ENCODE data around the gene CELF6. TPM values are rescaled to one million over a fixed set of nuclear protein-coding genes. Genes with fewer than 3 reads are reported as not detected.
A peak's percentile ranks its signal among the peaks of the same experiment; 100 is the strongest.
"Not testable (repeated sequence)": the region's sequence is repeated elsewhere in the genome, so short reads cannot be mapped to it uniquely, and the experiment has no call there.

CELF6 gene
- polyA plus RNA-seq, 1 experiment: 0.10 TPM

- DNase-seq (ENCODE audit: low read depth, low spot score): no peak
- TF ChIP-seq CTCF (IDR thresholded peaks at IDR 0.05; ENCODE audit: low read depth, low read length): no peak
- H3K27ac ChIP-seq (ENCODE audit: low read depth, low read length): no peak overlapping the region
- H3K27me3 ChIP-seq (ENCODE audit: control insufficient read depth, insufficient read depth, low read length): peaks cover 8% of the 10 kb centered on the region
- POLR2A ChIA-PET: no interaction called here
- no peak overlapping the region for H3K4me3 ChIP-seq (ENCODE audit: low read depth, low read length)
- no peaks in the 10 kb centered on the region for H3K9me3 ChIP-seq (ENCODE audit: control insufficient read depth, insufficient read depth, low read length)
- CTCF ChIA-PET: no interaction called here
Measured at GRCh38 chr15:72276326-72276700, 43.6 kb downstream of the CELF6 start.

DNA sequence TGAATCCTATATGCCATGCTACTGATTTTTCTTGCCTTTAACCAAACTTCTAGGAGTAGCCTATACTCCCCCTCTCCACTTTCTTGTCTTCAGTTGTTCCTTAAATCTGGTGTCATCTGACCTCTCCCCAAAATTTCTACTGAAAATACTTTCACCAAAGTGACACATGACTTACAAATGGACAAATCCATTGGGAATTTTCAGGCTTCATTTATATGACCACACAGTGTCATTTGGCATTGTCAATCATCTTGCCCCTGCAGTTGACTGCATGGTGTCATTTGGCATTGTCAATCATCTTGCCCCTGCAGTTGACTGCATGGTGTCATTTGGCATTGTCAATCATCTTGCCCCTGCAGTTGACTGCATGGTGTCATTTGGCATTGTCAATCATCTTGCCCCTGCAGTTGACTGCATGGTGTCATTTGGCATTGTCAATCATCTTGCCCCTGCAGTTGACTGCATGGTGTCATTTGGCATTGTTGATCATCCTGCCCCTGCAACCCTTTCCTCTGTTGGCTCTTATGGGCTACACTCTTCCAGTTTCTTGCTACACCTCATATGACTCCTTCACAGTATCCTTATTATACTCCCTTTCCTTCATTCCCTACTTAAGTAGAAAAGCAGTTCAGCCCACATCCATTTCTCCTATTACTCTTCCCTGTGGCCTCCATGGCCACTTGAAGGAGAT lies 44.2 kb downstream of the CELF6 start:
- DNase-seq (ENCODE audit: low read depth, low spot score); H3K27ac ChIP-seq (ENCODE audit: low read depth, low read length); H3K9me3 ChIP-seq (ENCODE audit: control insufficient read depth, insufficient read depth, low read length); H3K4me3 ChIP-seq (ENCODE audit: low read depth, low read length); H3K27me3 ChIP-seq (ENCODE audit: control insufficient read depth, insufficient read depth, low read length); CTCF ChIA-PET; POLR2A ChIA-PET: not testable (repeated sequence)

GRCh38 chr15:72272997-72273352 lies 47.0 kb downstream of the CELF6 start:
- DNase-seq (ENCODE audit: low read depth, low spot score): no peak
- H3K27ac ChIP-seq (ENCODE audit: low read depth, low read length): peak overlapping the region; percentile 43
- CTCF ChIA-PET: interaction anchor here (0.6 to 1.8 kb wide), 5 partner anchors 9 to 149 kb away, joined by 3 to 13 read pairs (median 4); no protein-coding TSS in a partner anchor
- POLR2A ChIA-PET: interaction anchor here (1.0 to 1.5 kb wide), 2 partner anchors 43 to 66 kb away, joined by 3 read pairs; no protein-coding TSS in a partner anchor
- H3K4me3 ChIP-seq (ENCODE audit: low read depth, low read length): peak overlapping the region; percentile 82
- no peaks in the 10 kb centered on the region for H3K9me3 ChIP-seq (ENCODE audit: control insufficient read depth, insufficient read depth, low read length)
- no peak for TF ChIP-seq CTCF (IDR thresholded peaks at IDR 0.05; ENCODE audit: low read depth, low read length)
- peaks cover 2% of the 10 kb centered on the region for H3K27me3 ChIP-seq (ENCODE audit: control insufficient read depth, insufficient read depth, low read length)

DNA sequence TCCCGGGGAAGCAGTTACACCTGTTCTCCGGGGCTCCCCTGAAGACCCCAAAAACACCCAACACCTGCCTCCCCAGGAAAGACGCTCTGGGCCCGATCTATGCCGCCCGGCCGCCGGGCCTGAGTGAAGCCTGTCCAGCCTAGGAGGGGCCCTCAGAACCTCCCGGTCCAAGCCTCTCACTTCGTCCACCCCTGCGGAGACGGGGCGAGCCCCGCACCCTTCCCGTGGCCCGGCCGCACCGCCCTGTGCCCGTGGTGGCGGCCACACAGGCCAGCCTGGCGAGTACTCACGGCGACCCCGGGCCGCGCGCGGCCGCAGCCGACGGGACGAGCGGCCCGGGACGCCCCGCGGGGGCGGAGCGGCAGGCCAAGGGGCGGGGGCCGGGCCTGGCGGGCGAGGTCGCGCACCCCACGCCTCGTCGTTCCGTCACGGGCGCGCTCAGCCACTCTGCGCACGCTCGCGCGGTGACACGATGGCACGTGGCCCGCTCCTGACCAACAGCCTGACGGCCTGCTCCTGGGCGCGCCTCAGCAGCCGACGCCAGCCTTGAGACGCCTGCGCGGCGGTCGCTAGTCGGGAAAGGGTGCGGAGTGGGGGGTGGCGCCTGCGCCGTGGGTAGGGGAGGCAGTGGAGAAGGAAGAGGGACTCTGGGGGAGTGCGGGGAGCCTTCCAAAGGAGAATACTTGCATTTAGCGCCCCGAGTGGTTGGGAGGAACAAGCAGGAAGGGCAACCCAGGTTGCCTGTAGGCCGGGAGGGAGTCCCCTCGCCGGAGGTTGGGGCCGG lies 47.6 kb downstream of the CELF6 start, which contains the start of gene PARP6:
PARP6 (minus strand) TSS at position 342 of the 784 bp plus-strand sequence. CDS start 5,077 bp downstream, outside the sequence.
- TF ChIP-seq CTCF (IDR thresholded peaks at IDR 0.05; ENCODE audit: low read depth, low read length): peak; percentile 61
- Histone ChIP-seq H3K9me3 (ENCODE audit: control insufficient read depth, insufficient read depth, low read length) (no peaks in the 10 kb centered on the region), H3K27me3 (ENCODE audit: control insufficient read depth, insufficient read depth, low read length) (peaks cover 2% of the 10 kb centered on the region), H3K4me3 (ENCODE audit: low read depth, low read length) (peak within 1 kb of the TSS; percentile 82), H3K27ac (ENCODE audit: low read depth, low read length) (peak within 1 kb of the TSS; percentile 77)
- peak; percentile 94 for DNase-seq (ENCODE audit: low read depth, low spot score)
- ChIA-PET POLR2A (interaction anchor here (1.5 kb wide), 1 partner anchor 67 kb away, joined by 3 read pairs; no protein-coding TSS in a partner anchor), CTCF (interaction anchor here (0.5 to 1.8 kb wide), 5 partner anchors 10 to 290 kb away, joined by 3 to 13 read pairs (median 4); no protein-coding TSS in a partner anchor)

DNA sequence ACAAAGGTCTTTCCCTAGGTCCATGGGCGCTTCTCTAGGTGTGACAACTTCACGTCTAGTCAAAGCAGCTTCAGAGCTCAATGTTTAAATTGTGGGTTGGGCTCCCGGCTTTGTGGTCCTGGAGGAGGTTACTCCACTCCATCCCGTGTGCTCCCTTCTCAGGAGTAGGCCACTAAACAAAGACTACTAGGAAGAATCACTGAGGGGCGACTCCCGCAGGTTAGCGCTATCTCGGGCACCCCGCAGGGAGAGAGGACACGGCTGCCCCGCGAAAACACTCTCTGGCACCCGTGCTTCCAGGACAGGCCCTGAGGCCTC lies 48.1 kb downstream of the CELF6 start:
- peak overlapping the region; percentile 77 for H3K27ac ChIP-seq (ENCODE audit: low read depth, low read length)
- DNase-seq (ENCODE audit: low read depth, low spot score): no peak
- no peaks in the 10 kb centered on the region for H3K9me3 ChIP-seq (ENCODE audit: control insufficient read depth, insufficient read depth, low read length)
- TF ChIP-seq CTCF (IDR thresholded peaks at IDR 0.05; ENCODE audit: low read depth, low read length): no peak
- peaks cover 2% of the 10 kb centered on the region for H3K27me3 ChIP-seq (ENCODE audit: control insufficient read depth, insufficient read depth, low read length)
- ChIA-PET POLR2A (no interaction called here), CTCF (interaction anchor here (0.5 kb wide), 1 partner anchor 290 kb away, joined by 4 read pairs; no protein-coding TSS in a partner anchor)
- peak overlapping the region; percentile 82 for H3K4me3 ChIP-seq (ENCODE audit: low read depth, low read length)
